DOHH2 (cell line): ENCODE data around the gene ST3GAL5.
"Not testable (repeated sequence)": the region's sequence is repeated elsewhere in the genome, so short reads cannot be mapped to it uniquely, and the experiment has no call there.

ENCODE experiments used
- H3F3A ChIP-seq: fragments of 200-600 bp; sonication (generic), shearing (Covaris generic); 2 replicates; pipeline ENCODE4 v1.6.0; 2016; ENCODE audit warnings: antibody characterized with exemption, mild to moderate bottlenecking; ENCODE audit not compliant: control insufficient read depth, insufficient read depth
- H3K27ac ChIP-seq: fragments of 200-600 bp; sonication (generic); 2 replicates; pipeline ENCODE4 v1.5.1; 2014; ENCODE audit warnings: low read depth, mild to moderate bottlenecking, low read length, moderate library complexity
- H3K27me3 ChIP-seq: fragments of 200-600 bp; sonication (generic); 2 replicates; pipeline ENCODE4 v1.6.1; 2014; ENCODE audit warnings: mild to moderate bottlenecking, low read length, mixed read lengths; ENCODE audit not compliant: control insufficient read depth
- H3K36me3 ChIP-seq: fragments of 200-600 bp; sonication (generic); 2 replicates; pipeline ENCODE4 v1.6.1; 2014; ENCODE audit warnings: mild to moderate bottlenecking, low read length, moderate library complexity, mixed read lengths; ENCODE audit not compliant: control insufficient read depth
- H3K4me1 ChIP-seq: fragments of 200-600 bp; sonication (generic); 2 replicates; pipeline ENCODE4 v1.6.1; 2014; ENCODE audit warnings: mild to moderate bottlenecking, low read length, mixed read lengths; ENCODE audit not compliant: control insufficient read depth
- H3K4me2 ChIP-seq: fragments of 200-600 bp; sonication (generic); 2 replicates; pipeline ENCODE4 v1.6.0; 2014; ENCODE audit warnings: mild to moderate bottlenecking, low read length, moderate library complexity
- H3K4me3 ChIP-seq: fragments of 200-600 bp; sonication (generic); 2 replicates; pipeline ENCODE4 v1.5.1; 2014; ENCODE audit warnings: mild to moderate bottlenecking, low read length, mixed read lengths
- H3K79me2 ChIP-seq: fragments of 200-600 bp; sonication (generic); 2 replicates; pipeline ENCODE4 v1.6.1; 2014; ENCODE audit warnings: mild to moderate bottlenecking, low read length, mixed read lengths; ENCODE audit not compliant: control insufficient read depth
- H3K9me2 ChIP-seq: fragments of 200-600 bp; sonication (generic); replicated peaks from 2 replicates; pipeline ENCODE4 v1.6.1; 2014; ENCODE audit warnings: mild to moderate bottlenecking, low read length, mixed read lengths; ENCODE audit not compliant: control insufficient read depth
- H3K9me3 ChIP-seq: fragments of 200-600 bp; sonication (generic); 2 replicates; pipeline ENCODE4 v1.6.1; 2014; ENCODE audit warnings: antibody characterized with exemption, low read length, mixed read lengths; ENCODE audit not compliant: control insufficient read depth, insufficient read depth
- H4K20me1 ChIP-seq: fragments of 200-600 bp; sonication (generic); 2 replicates; pipeline ENCODE4 v1.6.0; 2014; ENCODE audit warnings: low read depth, mild to moderate bottlenecking, antibody characterized with exemption, low read length, moderate library complexity; ENCODE audit not compliant: control insufficient read depth, insufficient read depth
- CTCF ChIP-seq: fragments of 200-600 bp; sonication (generic); IDR thresholded peaks from one replicate; pipeline ENCODE4 v1.5.1; 2014; ENCODE audit warnings: antibody characterized with exemption, mild to moderate bottlenecking, low read depth, low read length; ENCODE audit not compliant: poor library complexity, severe bottlenecking
- EZH2phosphoT487 ChIP-seq: fragments of 200-600 bp; sonication (generic); IDR thresholded peaks from 2 replicates; pipeline ENCODE4 v1.6.1; 2017; ENCODE audit warnings: borderline replicate concordance, mild to moderate bottlenecking, antibody characterized with exemption, low read length, moderate library complexity, mixed read lengths

Gene ST3GAL5

GRCh38 chr2:85831735-85832134 lies 57.1 kb downstream of the ST3GAL5 start:
- H3K79me2 ChIP-seq = no peaks in the 10 kb centered on the region
- H3K4me1 ChIP-seq = no peaks in the 10 kb centered on the region
- no peaks in the 10 kb centered on the region for H3K9me2 ChIP-seq
- no peak overlapping the region for H3K4me2 ChIP-seq
- no peaks in the 10 kb centered on the region for H3K36me3 ChIP-seq
- H3K27ac ChIP-seq = no peak overlapping the region
- H3F3A ChIP-seq = no peaks in the 10 kb centered on the region
- no peaks in the 10 kb centered on the region for H4K20me1 ChIP-seq
- TF ChIP-seq CTCF (no peak), EZH2phosphoT487 (no peak)
- H3K9me3 ChIP-seq = no peaks in the 10 kb centered on the region
- H3K27me3 ChIP-seq = no peaks in the 10 kb centered on the region; the same call in none of the 2 replicates
- no peak overlapping the region for H3K4me3 ChIP-seq

DNA sequence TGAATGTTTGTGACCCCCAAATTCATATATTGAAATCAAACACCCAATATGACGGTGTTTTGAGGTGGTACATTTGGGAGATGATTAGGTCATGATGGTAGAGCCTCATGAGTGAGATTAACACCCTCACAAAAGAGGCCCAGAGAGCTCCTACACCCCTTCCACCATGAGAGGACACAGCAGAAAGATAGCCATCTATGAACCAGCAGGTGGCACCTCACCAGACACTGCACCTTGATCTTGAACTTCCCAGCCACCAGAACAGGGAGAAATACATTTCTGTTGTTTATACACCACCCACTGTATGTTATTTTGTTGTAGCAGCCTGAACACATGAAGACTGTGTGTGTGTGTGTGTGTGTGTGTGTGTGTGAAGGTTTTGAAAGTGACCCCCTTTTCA lies 58.1 kb downstream of the ST3GAL5 start:
- no peaks in the 10 kb centered on the region for H3K9me2 ChIP-seq
- H3K9me3 ChIP-seq = no peaks in the 10 kb centered on the region
- no peaks in the 10 kb centered on the region for H3F3A ChIP-seq
- no peak overlapping the region for H3K27ac ChIP-seq
- H3K4me1 ChIP-seq = no peaks in the 10 kb centered on the region
- H3K27me3 ChIP-seq = peaks cover 2% of the 10 kb centered on the region
- H4K20me1 ChIP-seq = no peaks in the 10 kb centered on the region
- TF ChIP-seq EZH2phosphoT487 (no peak), CTCF (peak; percentile 33)
- no peaks in the 10 kb centered on the region for H3K79me2 ChIP-seq
- H3K36me3 ChIP-seq = no peaks in the 10 kb centered on the region
- no peak overlapping the region for H3K4me3 ChIP-seq
- H3K4me2 ChIP-seq = no peak overlapping the region

DNA sequence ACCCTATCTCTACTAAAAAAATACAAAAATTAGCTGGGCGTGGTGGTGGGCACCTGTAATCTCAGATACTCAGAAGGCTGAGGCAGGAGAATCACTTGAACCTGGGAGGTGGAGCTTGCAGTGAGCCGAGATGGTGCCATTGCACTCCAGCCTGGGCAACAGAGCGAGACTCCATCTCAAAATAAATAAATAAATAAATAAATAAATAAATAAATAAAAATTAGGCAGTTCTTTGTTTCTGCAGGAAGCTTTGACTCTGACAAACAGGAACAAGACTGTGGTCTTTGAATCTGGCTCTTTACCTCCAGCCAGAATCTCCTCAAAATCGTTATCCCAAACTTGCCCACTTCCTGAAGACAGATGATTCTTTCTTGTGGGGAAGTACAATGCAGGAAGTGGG lies 59.4 kb downstream of the ST3GAL5 start:
- H3K27ac ChIP-seq, H3K9me2 ChIP-seq, H4K20me1 ChIP-seq, H3K4me1 ChIP-seq, H3K27me3 ChIP-seq, H3K36me3 ChIP-seq, H3K9me3 ChIP-seq, H3F3A ChIP-seq, H3K79me2 ChIP-seq, H3K4me2 ChIP-seq, H3K4me3 ChIP-seq: not testable (repeated sequence)

DNA sequence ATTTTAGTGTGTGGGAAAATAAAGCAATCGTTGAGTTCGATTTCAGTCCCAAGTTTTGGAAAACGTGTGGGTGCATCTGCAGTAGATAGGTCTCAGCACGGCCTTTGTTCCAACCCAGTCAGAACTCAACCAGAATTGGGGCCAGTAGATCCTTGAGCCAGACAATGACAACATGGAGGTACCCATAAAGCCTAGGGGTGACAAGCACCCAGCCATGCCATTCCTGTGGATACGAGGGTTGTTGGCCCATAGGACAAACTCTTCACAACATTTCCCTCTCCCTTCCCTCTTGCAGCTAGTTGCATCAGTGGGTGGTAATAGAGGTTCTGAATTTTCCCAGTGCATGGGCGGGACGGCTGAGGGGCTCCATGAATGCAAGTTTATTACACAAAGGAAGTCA lies 60.1 kb downstream of the ST3GAL5 start:
- peaks cover 2% of the 10 kb centered on the region for H3K27me3 ChIP-seq
- H3K9me3 ChIP-seq = no peaks in the 10 kb centered on the region
- no peaks in the 10 kb centered on the region for H3K36me3 ChIP-seq
- H3K79me2 ChIP-seq = no peaks in the 10 kb centered on the region
- H3F3A ChIP-seq = no peaks in the 10 kb centered on the region
- no peak for TF ChIP-seq EZH2phosphoT487
- TF ChIP-seq CTCF = no peak
- no peaks in the 10 kb centered on the region for H3K4me1 ChIP-seq
- no peaks in the 10 kb centered on the region for H3K9me2 ChIP-seq
- H3K27ac ChIP-seq = no peak overlapping the region
- no peak overlapping the region for H3K4me2 ChIP-seq
- H4K20me1 ChIP-seq = no peaks in the 10 kb centered on the region
- no peak overlapping the region for H3K4me3 ChIP-seq
